Ovary (tissue), 3 donors: ENCODE results near the gene NOL8.

Source experiments
- EP300 ChIP-seq: sonication (generic); formaldehyde crosslinking; IDR thresholded peaks from one replicate; pipeline ENCODE4 v1.6.1; 2017; ENCODE audit warnings: antibody characterized with exemption
- TF ChIP-seq, protein P1 (sequence below), 3 donors: fragments of 450-650 bp in 2 of 3; fragments of 200-600 bp in 1 of 3; IDR thresholded peaks; one replicate each; pipeline versions ENCODE4 v1.5.1 to v1.8.0; 2016 to 2022; ENCODE audit warnings: antibody characterized with exemption in 3 of 3, mild to moderate bottlenecking in 1 of 3
- donor health status: DM: no; HTN: no; CAD: no.

DNA sequence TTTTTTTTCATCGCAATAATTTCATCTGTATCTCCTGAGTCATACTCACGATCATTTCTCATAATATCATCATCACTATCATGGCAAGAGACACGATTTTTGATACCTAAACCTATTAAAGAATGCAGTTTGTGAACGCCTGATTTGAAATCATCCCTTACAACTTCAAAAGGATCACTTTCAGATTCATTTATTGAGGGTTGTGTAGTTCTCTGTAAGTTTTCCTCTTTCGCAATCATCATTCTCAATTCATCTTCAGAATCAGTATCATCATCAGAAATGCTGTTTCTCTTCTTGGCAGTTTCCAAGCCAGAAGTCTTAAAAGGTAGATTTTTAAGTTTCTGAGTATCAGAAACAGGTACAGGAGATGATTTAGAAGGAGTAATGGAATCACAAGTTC, 9.7 kb downstream of the NOL8 start:
- TF ChIP-seq, protein P1, sequence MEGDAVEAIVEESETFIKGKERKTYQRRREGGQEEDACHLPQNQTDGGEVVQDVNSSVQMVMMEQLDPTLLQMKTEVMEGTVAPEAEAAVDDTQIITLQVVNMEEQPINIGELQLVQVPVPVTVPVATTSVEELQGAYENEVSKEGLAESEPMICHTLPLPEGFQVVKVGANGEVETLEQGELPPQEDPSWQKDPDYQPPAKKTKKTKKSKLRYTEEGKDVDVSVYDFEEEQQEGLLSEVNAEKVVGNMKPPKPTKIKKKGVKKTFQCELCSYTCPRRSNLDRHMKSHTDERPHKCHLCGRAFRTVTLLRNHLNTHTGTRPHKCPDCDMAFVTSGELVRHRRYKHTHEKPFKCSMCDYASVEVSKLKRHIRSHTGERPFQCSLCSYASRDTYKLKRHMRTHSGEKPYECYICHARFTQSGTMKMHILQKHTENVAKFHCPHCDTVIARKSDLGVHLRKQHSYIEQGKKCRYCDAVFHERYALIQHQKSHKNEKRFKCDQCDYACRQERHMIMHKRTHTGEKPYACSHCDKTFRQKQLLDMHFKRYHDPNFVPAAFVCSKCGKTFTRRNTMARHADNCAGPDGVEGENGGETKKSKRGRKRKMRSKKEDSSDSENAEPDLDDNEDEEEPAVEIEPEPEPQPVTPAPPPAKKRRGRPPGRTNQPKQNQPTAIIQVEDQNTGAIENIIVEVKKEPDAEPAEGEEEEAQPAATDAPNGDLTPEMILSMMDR (IDR thresholded peaks at IDR 0.05): no peak
- TF ChIP-seq EP300: no peak
